HepG2 (cell line): ENCODE results near the gene CPN1. TPM values are rescaled to one million over a fixed set of nuclear protein-coding genes. Genes with fewer than 3 reads are reported as not detected.

Experiments used
- ATAC-seq: fragments of 200-7000 bp; cut with Tn5 transposase; 3 replicates; pipeline ENCODE4 v1.9.1; 2020; ENCODE audit warnings: mild to moderate bottlenecking, moderate library complexity
- BruUV-seq: library from RNA; stranded (reverse); fragments of 400-500 nt; replicated peaks from 2 replicates; lab custom pipeline; 2021; lab: Mats Ljungman, UMichigan
- CTCF ChIA-PET: fragments of 300-600 bp; formaldehyde crosslinking; extraction: SDS; loops from one replicate; lab custom pipeline; 2021; ENCODE audit warnings: low total read pairs, inconsistent platforms, low intra/inter-chr PET ratio; lab: Yijun Ruan, JAX
- POLR2A ChIA-PET: fragments of 350-600 bp; sonication (Branson Sonifier 250); formaldehyde crosslinking; loops from one replicate; lab custom pipeline; 2020; ENCODE audit warnings: antibody characterized with exemption, inconsistent platforms; lab: Yijun Ruan, JAX
- DNase-seq: peaks from one replicate; pipeline ENCODE4 v3.0.0-alpha.2; 2015; ENCODE audit warnings: low spot score
- FAIRE-seq: peaks from 3 replicates; lab custom pipeline; 2011; peaks lifted over from hg19 to GRCh38; lab: Jason Lieb, UNC
- H2AFZ ChIP-seq: one replicate; pipeline ENCODE4 v1.6.1; 2011; ENCODE audit warnings: low read length, inconsistent platforms
- H3K27ac ChIP-seq: fragments of 300-600 bp; 3 replicates; pipeline ENCODE4 v1.8.0; 2011; ENCODE audit warnings: mixed run types, mild to moderate bottlenecking, mixed read lengths, low read length, inconsistent platforms; ENCODE audit not compliant: insufficient read depth; ENCODE audit errors: extremely low read length
- H3K27me3 ChIP-seq, 2 experiments: fragments of 200-600 bp in 1 of 2; 2 replicates in 1 of 2; 3 replicates in 1 of 2; pipeline versions ENCODE4 v1.6.0 to v1.8.0; 2011; ENCODE audit warnings: low read length in 2 of 2, mild to moderate bottlenecking in 2 of 2, moderate library complexity in 2 of 2, inconsistent platforms in 1 of 2; ENCODE audit not compliant: insufficient read depth in 2 of 2, control insufficient read depth in 1 of 2
- H3K36me3 ChIP-seq, 2 experiments: fragments of 200-600 bp in 1 of 2; replicated peaks in 1 of 2; 2 replicates in 1 of 2; 3 replicates in 1 of 2; pipeline versions ENCODE4 v1.5.1 to v1.8.0; 2011; ENCODE audit warnings: low read length in 2 of 2, inconsistent platforms in 1 of 2; ENCODE audit not compliant: insufficient read depth in 2 of 2, control insufficient read depth in 1 of 2
- H3K4me1 ChIP-seq: 2 replicates; pipeline ENCODE4 v1.5.1; 2012; ENCODE audit warnings: low read length, inconsistent platforms; ENCODE audit not compliant: insufficient read depth
- H3K4me2 ChIP-seq: 2 replicates; pipeline ENCODE4 v1.6.0; 2011; ENCODE audit warnings: low read depth, low read length, inconsistent platforms
- H3K4me3 ChIP-seq, 3 experiments: fragments of 200-600 bp in 1 of 3; sonication (generic), shearing (Covaris generic) in 1 of 3; replicated peaks in 1 of 3; 2 replicates each; pipeline ENCODE4 v1.5.1; 2011 to 2016; ENCODE audit warnings: low read length in 3 of 3, inconsistent platforms in 2 of 3, low read depth in 2 of 3, mild to moderate bottlenecking in 2 of 3, control low read depth in 1 of 3, mixed read lengths in 1 of 3; ENCODE audit not compliant: insufficient read depth in 1 of 3
- H3K79me2 ChIP-seq: one replicate; pipeline ENCODE4 v1.6.1; 2011; ENCODE audit warnings: low read length, inconsistent platforms; ENCODE audit not compliant: insufficient read depth
- H3K9ac ChIP-seq: 2 replicates; pipeline ENCODE4 v1.6.0; 2011; ENCODE audit warnings: mild to moderate bottlenecking, low read depth, low read length, inconsistent platforms; ENCODE audit not compliant: insufficient read depth
- H3K9me3 ChIP-seq: 2 replicates; pipeline ENCODE4 v1.5.1; 2012; ENCODE audit warnings: mild to moderate bottlenecking, low read length
- H4K20me1 ChIP-seq: 2 replicates; pipeline ENCODE4 v1.6.0; 2011; ENCODE audit warnings: inconsistent platforms, mild to moderate bottlenecking, low read length, moderate library complexity; ENCODE audit not compliant: insufficient read depth
- RERE ChIP-seq: IDR thresholded peaks from 2 replicates; pipeline ENCODE4 v1.6.1; 2016; ENCODE audit warnings: low read depth, missing genetic modification reagents, missing compliant biosample characterization
- U2AF2 ChIP-seq: fragments of 200-400 bp; formaldehyde crosslinking; IDR thresholded peaks from 2 replicates; pipeline ENCODE4 v1.6.1; 2017; ENCODE audit warnings: low read depth, mild to moderate bottlenecking, low read length
- in situ Hi-C: cut with HindIII; loops from 2 replicates; pipeline ENCODE4 v1.10.0; 2017; ENCODE audit warnings: low pct_unique_long_range_greater_than_20kb; ENCODE audit not compliant: extremely low pct_ligation_motif_present
- intact Hi-C: fragments of 100-400 bp; cut with micrococcal nuclease; formaldehyde crosslinking; loops from one replicate; pipeline ENCODE4 v1.10.0; 2022; ENCODE audit not compliant: unreplicated experiment
- polyA plus RNA-seq, 8 experiments: library from polyadenylated mRNA; depleted of rRNA in 3 of 8; stranded (reverse) in 7 of 8; unstranded in 1 of 8; fragments of >200 nt; fragmentation: Illumina TruSeq in 4 of 8; extraction: Trizol in 4 of 8; gene quantifications; 2 replicates each; pipeline versions ENCODE4 v1.2.1 to v1.2.3, GENCODE V29; 2011 to 2016; ENCODE audit warnings: low read depth in 4 of 8, missing spikeins in 1 of 8, mixed read lengths in 1 of 8; ENCODE audit not compliant: insufficient read depth in 1 of 8
- total RNA-seq, 5 experiments: library from RNA; depleted of rRNA; stranded (reverse); fragments of >200 nt; fragmentation: Illumina TruSeq; extraction: Trizol; gene quantifications; 2 replicates each; pipeline ENCODE4 v1.2.3, GENCODE V29; 2016; ENCODE audit warnings: low read depth in 1 of 5

CPN1 gene
- total and polyA plus RNA-seq, 2 of the 13 experiments (the other 11 are each of a cell fraction or from before 2014, with no cell fraction given): 17.3 to 35.1 TPM

DNA sequence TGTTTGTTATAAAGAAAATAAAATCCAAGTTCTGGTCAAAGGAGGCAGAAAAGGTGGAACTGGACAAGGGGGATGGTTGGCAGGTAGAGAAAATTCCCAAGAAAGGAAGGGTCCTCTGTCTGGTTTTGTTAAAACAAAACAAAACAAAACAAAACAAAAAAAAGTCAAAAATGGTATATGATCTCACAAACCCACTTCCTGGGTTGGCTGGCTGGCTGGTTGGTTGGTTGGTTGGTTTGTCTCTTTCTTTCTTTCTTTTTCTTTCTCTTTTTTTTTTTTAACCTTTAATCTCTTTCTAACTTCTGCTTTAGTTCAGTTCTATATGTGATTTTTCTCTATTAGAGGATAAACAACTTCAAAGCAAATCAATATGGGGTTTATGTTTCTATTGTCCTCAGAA is 41.1 kb upstream of the CPN1 start:
- no peak for FAIRE-seq
- H3K79me2 ChIP-seq: no peaks in the 10 kb centered on the region
- POLR2A ChIA-PET: no interaction called here

More for the DNA sequence above, 41.1 kb upstream of the CPN1 start:
- Histone ChIP-seq H3K4me3 (no peak overlapping the region), H2AFZ (no peak overlapping the region), H3K27ac (no peak overlapping the region), H4K20me1 (no peaks in the 10 kb centered on the region), H3K4me2 (no peak overlapping the region), H3K9me3 (no peaks in the 10 kb centered on the region), H3K9ac (no peak overlapping the region), H3K4me1 (peaks cover 7% of the 10 kb centered on the region), H3K36me3 (no peaks in the 10 kb centered on the region), H3K27me3 (0 out of 5 replicates have a peak, but pooled peaks cover 0 to 3% of the 10 kb centered on the region in 2 experiments)
- CTCF ChIA-PET: no interaction called here
- in situ Hi-C loops: no loop called here
- intact Hi-C loops: no loop called here
- no peak for TF ChIP-seq RERE (CRISPR knock-in tag)
- TF ChIP-seq U2AF2: 0 out of 2 replicates have a peak, but pooled peaks have one; percentile 64
- DNase-seq (no peak), ATAC-seq (no peak)
- no TSS peak for BruUV-seq
